T-helper 17 cell (primary cell): ENCODE results near the gene PPRC1. TPM values are rescaled to one million over a fixed set of nuclear protein-coding genes. Genes with fewer than 3 reads are reported as not detected.

ENCODE experiments used
- ATAC-seq: fragments of 150-1000 bp; cut with Tn5 transposase; 2 replicates; pipeline ENCODE4 v1.10.0; 2021; ENCODE audit warnings: mild to moderate bottlenecking, moderate library complexity
- DNase-seq, 3 donors: peaks; one replicate each; pipeline versions ENCODE4 v3.0.0 to v3.0.0-alpha.2; 2020 to 2021
- H3K9me3 ChIP-seq: one replicate; pipeline ENCODE4 v1.7.0; 2013; ENCODE audit warnings: low read length, mild to moderate bottlenecking; ENCODE audit not compliant: control insufficient read depth, poor library complexity, severe bottlenecking
- H3K27ac Mint-ChIP-seq: one replicate; pipeline ENCODE4 v1.8.0; 2022; ENCODE audit warnings: mild to moderate bottlenecking, moderate library complexity, mixed read lengths
- H3K27me3 Mint-ChIP-seq: one replicate; pipeline ENCODE4 v1.8.0; 2022; ENCODE audit warnings: mixed read lengths
- H3K36me3 Mint-ChIP-seq: one replicate; pipeline ENCODE4 v1.8.0; 2022; ENCODE audit warnings: low read depth, mixed read lengths
- H3K4me1 Mint-ChIP-seq: one replicate; pipeline ENCODE4 v1.8.0; 2022; ENCODE audit warnings: mild to moderate bottlenecking, mixed read lengths
- H3K4me3 Mint-ChIP-seq: one replicate; pipeline ENCODE4 v1.8.0; 2022; ENCODE audit warnings: mild to moderate bottlenecking, moderate library complexity, mixed read lengths
- total RNA-seq, 4 donors: library from RNA in 2 of 4; stranded (reverse) in 2 of 4; gene quantifications; one replicate each; pipeline ENCODE4 v1.2.3 and lab custom pipeline; 2022 to 2026

Gene PPRC1
- total RNA-seq, 2 donors from 2014 or later = 38.3 to 41.0 TPM

DNA sequence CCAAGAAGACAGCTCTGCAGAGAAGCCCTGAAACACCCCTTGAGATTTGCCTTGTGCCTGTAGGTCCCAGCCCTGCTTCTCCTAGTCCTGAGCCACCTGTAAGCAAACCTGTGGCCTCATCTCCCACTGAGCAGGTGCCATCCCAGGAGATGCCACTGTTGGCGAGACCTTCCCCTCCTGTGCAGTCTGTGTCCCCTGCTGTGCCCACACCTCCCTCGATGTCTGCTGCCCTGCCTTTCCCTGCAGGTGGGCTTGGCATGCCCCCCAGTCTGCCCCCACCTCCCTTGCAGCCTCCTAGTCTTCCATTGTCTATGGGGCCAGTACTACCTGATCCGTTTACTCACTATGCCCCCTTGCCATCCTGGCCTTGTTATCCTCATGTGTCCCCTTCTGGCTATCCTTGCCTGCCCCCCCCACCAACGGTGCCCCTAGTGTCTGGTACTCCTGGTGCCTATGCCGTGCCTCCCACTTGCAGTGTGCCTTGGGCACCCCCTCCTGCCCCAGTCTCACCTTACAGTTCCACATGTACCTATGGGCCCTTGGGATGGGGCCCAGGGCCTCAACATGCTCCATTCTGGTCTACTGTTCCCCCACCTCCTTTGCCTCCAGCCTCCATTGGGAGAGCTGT, 8.2 kb downstream of the PPRC1 start:
- ATAC-seq (no peak), DNase-seq (no peak)
- Mint-ChIP-seq H3K4me1 (peaks cover 11% of the 10 kb centered on the region), H3K27me3 (no peaks in the 10 kb centered on the region), H3K36me3 (peaks cover 7% of the 10 kb centered on the region), H3K4me3 (no peak overlapping the region), H3K27ac (no peak overlapping the region)
- H3K9me3 ChIP-seq = no peaks in the 10 kb centered on the region

DNA sequence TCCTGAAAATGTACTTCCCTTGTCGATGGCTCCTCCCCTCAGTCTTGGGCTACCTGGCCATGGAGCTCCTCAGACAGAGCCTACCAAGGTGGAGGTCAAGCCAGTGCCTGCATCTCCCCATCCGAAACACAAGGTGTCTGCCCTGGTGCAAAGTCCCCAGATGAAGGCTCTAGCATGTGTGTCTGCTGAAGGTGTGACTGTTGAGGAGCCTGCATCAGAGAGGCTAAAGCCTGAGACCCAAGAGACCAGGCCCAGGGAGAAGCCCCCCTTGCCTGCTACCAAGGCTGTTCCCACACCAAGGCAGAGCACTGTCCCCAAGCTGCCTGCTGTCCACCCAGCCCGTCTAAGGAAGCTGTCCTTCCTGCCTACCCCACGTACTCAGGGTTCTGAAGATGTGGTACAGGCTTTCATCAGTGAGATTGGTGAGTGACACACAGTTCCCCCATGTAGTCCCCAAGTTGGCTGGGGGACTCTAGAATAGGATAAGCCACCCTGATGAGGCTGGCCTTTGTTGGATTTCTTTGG, 8.8 kb downstream of the PPRC1 start:
- Mint-ChIP-seq H3K27me3 (no peaks in the 10 kb centered on the region), H3K36me3 (peaks cover 9% of the 10 kb centered on the region), H3K4me3 (no peak overlapping the region), H3K4me1 (peaks cover 11% of the 10 kb centered on the region), H3K27ac (no peak overlapping the region)
- no peaks in the 10 kb centered on the region for H3K9me3 ChIP-seq
- no peak for ATAC-seq
- no peak for DNase-seq

DNA sequence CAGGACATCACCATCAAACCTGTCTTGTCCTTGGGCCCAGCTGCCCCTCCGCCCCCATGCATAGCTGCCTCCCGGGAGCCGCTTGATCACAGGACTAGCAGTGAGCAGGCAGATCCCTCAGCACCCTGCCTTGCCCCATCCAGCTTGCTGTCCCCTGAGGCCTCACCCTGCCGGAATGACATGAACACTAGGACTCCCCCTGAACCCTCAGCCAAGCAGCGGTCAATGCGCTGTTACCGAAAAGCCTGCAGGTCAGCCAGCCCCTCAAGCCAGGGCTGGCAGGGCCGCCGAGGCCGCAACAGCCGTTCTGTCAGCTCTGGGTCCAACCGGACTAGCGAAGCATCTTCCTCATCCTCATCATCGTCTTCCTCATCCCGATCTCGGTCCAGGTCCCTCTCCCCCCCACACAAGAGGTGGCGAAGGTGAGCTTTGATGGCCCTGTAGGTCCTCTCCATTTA, 14.2 kb downstream of the PPRC1 start:
- H3K27ac Mint-ChIP-seq = peak overlapping the region; percentile 75
- H3K4me1 Mint-ChIP-seq = peaks cover 22% of the 10 kb centered on the region
- peaks cover 14% of the 10 kb centered on the region for H3K36me3 Mint-ChIP-seq
- no peaks in the 10 kb centered on the region for H3K9me3 ChIP-seq
- ATAC-seq (no peak), DNase-seq (no peak)
- H3K27me3 Mint-ChIP-seq = no peaks in the 10 kb centered on the region
- no peak overlapping the region for H3K4me3 Mint-ChIP-seq

DNA sequence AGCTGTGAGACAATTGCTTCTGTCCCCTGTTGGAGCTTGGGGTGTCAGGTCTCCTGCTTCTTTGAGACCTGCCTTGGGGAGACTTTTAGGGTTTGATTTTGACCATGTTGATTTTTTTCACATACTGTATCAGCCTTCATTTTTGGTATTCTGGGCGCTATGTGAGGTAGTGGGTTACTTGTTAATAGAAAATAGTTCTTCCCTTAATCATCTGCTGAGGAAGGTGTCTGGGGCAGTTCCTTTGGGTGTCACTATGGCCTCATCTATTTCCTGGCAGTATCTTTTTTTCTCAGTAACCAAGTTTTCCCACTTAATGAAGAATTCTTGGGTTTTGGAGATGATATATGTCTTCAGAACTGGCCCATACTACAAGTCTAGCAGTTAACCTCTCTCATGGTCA, 14.7 kb downstream of the PPRC1 start:
- H3K9me3 ChIP-seq = no peaks in the 10 kb centered on the region
- ATAC-seq (no peak), DNase-seq (no peak)
- H3K27ac Mint-ChIP-seq = peak overlapping the region; percentile 75
- peaks cover 14% of the 10 kb centered on the region for H3K36me3 Mint-ChIP-seq
- peaks cover 24% of the 10 kb centered on the region for H3K4me1 Mint-ChIP-seq
- H3K4me3 Mint-ChIP-seq = no peak overlapping the region
- H3K27me3 Mint-ChIP-seq = no peaks in the 10 kb centered on the region

DNA sequence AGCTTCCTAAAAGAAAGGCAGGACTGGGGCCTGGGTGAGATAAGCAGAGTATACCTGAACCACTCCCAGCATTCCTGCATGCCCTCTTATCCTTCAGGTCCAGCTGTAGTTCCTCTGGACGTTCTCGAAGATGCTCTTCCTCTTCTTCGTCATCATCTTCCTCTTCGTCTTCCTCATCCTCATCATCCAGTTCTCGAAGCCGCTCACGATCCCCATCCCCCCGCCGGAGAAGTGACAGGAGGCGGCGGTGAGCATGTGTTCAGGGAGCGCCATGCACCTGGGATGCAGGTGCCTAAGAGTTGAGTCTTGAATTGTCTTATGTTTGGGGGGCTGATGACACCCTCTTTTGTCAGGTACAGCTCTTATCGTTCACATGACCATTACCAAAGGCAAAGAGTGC, 15.4 kb downstream of the PPRC1 start:
- Mint-ChIP-seq H3K4me3 (peak overlapping the region; percentile 75), H3K4me1 (peaks cover 31% of the 10 kb centered on the region), H3K36me3 (peaks cover 14% of the 10 kb centered on the region), H3K27me3 (no peaks in the 10 kb centered on the region), H3K27ac (peak overlapping the region; percentile 75)
- ATAC-seq (no peak), DNase-seq (no peak)
- no peaks in the 10 kb centered on the region for H3K9me3 ChIP-seq

DNA sequence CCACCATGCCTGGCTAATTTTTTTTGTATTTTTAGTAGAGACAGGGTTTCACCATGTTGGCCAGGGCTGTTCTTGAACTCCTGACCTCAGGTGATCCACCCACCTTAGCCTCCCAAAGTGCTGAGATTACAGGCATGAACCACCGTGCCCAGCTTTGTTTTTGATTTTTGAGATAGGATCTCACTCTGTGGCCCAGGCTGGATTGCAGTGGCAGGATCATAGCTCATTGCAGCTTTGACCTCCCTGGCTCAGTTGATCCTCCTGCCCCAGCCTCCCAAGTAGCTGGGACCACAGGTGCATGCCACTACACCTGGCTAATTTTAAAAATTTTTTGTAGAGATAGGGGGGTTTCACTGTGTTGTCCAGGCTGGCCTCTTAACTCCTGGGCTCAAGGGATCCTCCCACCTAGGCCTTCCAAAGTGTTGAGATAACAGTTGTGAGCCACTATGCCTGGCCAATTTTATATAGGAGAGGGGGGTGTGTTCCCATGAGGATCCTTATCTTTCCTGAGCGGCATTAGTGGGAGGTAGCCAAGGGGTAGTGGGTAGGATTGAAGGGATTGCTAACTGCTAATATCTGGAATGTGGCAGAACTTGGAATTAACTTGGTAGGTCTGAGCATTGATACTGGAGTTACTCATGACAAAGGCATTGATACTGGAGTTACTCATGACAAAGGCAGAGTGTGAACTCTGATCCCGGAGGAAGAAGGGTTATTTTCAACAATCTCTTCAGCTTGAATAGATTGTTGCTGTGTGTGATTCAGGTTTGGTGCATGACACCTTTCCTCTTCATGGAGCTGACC, 18.3 kb downstream of the PPRC1 start:
- no peaks in the 10 kb centered on the region for H3K9me3 ChIP-seq
- Mint-ChIP-seq H3K36me3 (peaks cover 8% of the 10 kb centered on the region), H3K27me3 (no peaks in the 10 kb centered on the region), H3K4me3 (peak overlapping the region; percentile 95), H3K4me1 (peaks cover 39% of the 10 kb centered on the region), H3K27ac (peak overlapping the region; percentile 98)
- DNase-seq (no peak), ATAC-seq (no peak)

DNA sequence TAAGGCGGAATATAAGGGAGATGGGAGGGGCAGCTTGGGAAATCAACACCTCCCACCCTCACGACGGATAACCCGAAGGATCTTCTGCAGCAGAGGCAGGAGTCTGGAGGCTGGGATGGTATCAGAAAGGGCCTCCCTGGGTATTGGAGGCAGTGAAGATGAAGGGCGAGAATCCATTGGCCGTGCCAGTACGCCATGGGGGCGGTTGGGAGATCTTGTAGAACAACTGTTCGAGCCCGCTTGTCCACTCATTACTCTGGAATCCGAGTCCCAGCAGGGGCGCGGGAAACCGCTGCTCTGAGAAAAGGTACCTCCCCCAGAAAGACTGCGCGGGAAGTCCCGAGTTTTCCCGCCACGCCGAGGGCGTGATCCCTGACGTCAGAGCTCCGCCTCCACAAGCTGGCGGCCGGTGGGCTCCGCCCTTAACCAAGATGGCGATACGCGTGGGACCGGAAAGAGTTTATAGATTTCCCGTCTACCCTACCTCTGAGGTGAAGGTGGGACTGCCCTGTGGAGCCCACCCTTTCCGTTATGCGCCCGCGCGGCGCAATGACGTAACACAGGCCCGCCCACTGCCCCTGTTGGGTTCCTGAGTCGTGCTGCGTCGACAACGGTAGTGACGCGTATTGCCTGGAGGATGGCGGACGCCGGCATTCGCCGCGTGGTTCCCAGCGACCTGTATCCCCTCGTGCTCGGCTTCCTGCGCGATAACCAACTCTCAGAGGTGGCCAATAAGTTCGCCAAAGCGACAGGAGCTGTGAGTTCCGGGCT, 19.1 kb downstream of the PPRC1 start, which contains the start of gene NOLC1:
TSS of gene NOLC1 (plus strand) at position 616 of the 771 bp plus-strand sequence. CDS start at position 638, 22 bp downstream.
- peak; percentile 95 to 99 (median 99) for DNase-seq
- no peaks in the 10 kb centered on the region for H3K9me3 ChIP-seq
- peak; percentile 95 for ATAC-seq
- H3K4me3 Mint-ChIP-seq = peak within 1 kb of the TSS; percentile 95
- peak within 1 kb of the TSS; percentile 98 for H3K27ac Mint-ChIP-seq
- H3K4me1 Mint-ChIP-seq = peaks cover 39% of the 10 kb centered on the region
- peaks cover 7% of the 10 kb centered on the region for H3K36me3 Mint-ChIP-seq
- H3K27me3 Mint-ChIP-seq = no peaks in the 10 kb centered on the region

DNA sequence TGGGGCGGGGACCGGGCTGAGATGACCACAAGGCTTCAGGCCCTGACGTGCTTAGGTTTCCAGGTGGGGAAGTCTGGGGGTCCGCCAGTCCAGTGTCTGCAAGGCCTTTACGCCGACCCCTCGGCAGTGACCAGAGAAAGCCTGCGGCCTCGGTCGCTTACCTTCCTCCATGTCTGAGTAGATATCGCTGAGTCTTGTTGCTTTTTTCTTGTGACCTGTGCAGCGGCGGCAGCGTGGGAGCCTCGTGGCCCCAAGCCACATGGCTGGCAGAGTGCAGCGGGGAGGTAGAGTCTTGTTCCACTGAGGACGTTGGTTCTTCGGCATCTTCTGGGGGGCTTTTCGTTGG, 19.7 kb downstream of the PPRC1 start:
- Mint-ChIP-seq H3K36me3 (peaks cover 4% of the 10 kb centered on the region), H3K27ac (peak overlapping the region; percentile 98), H3K4me1 (peaks cover 38% of the 10 kb centered on the region), H3K27me3 (no peaks in the 10 kb centered on the region), H3K4me3 (peak overlapping the region; percentile 95)
- ATAC-seq (peak; percentile 21), DNase-seq (no peak)
- H3K9me3 ChIP-seq = no peaks in the 10 kb centered on the region

DNA sequence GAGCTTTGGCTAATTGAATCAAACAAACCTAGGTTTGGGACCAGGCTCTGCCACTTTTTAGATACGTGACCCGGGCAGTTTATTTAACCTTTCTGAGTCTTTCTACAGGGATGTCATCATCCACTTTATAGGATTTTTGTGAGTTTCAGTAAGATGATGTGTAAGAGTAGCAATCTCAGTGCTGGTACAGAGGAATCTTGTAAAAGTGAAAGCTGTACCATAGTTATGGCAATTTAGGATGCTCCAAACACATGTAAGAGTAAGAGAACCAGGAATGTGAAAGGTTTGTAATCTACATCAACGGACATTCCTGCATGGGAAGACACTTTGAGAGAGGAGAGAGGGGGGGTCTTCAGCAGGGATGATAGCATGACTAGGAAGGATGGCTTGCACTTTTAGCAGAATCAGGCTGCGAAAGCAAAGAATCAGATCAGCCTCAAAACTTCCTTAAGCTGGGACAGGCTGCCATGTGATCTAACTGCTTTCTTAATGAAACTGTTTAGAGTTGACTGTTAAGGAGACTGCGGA, 20.3 kb downstream of the PPRC1 start:
- no peak for ATAC-seq
- peaks cover 4% of the 10 kb centered on the region for H3K36me3 Mint-ChIP-seq

DNA sequence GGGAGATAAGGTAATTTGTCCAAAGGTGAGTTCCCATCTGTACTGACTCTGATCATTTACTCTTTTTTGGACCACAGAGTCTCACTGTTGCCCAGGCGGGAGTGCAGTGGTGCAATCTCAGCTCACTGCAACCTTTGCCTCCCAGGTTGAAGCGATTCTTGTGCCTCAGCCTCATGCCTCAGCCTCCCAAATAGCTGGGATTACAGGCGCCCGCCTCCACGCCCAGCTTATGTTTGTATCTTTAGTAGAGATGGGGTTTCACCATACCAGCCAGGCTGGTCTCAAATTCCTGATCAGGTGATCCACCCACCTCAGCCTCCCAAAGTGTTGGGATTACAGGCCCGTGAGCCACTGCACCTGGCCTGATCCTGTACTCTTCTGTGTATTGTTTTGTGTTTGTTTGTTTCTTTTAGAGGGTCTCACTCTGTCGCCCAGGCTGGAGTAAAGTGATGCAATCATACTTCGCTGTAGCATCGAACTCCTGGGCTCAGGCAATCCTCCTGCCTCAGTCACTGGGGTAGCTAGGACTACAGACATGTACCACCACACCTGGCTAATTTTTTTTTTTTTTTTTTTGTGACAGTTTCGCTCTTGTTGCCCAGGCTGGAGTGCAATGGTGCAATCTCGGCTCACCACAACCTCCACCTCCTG, 21.8 kb downstream of the PPRC1 start:
- H3K27ac Mint-ChIP-seq = no peak overlapping the region

More for the DNA sequence above, 20.3 kb downstream of the PPRC1 start:
- H3K4me3 Mint-ChIP-seq = peak overlapping the region; percentile 95
- DNase-seq = no peak
- no peaks in the 10 kb centered on the region for H3K9me3 ChIP-seq
- peaks cover 36% of the 10 kb centered on the region for H3K4me1 Mint-ChIP-seq
- H3K27me3 Mint-ChIP-seq = no peaks in the 10 kb centered on the region
- H3K27ac Mint-ChIP-seq = peak overlapping the region; percentile 98

DNA sequence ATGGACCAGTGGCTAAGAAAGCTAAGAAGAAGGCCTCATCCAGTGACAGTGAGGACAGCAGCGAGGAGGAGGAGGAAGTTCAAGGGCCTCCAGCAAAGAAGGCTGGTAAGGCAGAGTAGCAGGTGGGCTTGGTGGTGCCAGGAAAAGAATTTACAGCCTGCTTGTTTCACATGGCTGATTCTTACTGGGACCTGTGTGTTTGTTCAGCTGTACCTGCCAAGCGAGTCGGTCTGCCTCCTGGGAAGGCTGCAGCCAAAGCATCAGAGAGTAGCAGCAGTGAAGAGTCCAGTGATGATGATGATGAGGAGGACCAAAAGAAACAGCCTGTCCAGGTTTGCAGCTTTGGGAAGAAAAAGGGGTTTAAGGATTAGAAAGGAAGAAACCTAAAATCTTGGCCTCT, 24.4 kb downstream of the PPRC1 start:
- no peak for ATAC-seq
- Mint-ChIP-seq H3K36me3 (peaks cover 6% of the 10 kb centered on the region), H3K4me1 (peaks cover 24% of the 10 kb centered on the region), H3K27ac (peak overlapping the region; percentile 86), H3K4me3 (no peak overlapping the region), H3K27me3 (no peaks in the 10 kb centered on the region)
- no peaks in the 10 kb centered on the region for H3K9me3 ChIP-seq
- DNase-seq = no peak

More for the DNA sequence above, 21.8 kb downstream of the PPRC1 start:
- Mint-ChIP-seq H3K4me3 (peak overlapping the region; percentile 19), H3K27me3 (no peaks in the 10 kb centered on the region), H3K36me3 (no peaks in the 10 kb centered on the region), H3K4me1 (peaks cover 36% of the 10 kb centered on the region)
- no peaks in the 10 kb centered on the region for H3K9me3 ChIP-seq
- ATAC-seq (no peak), DNase-seq (no peak)

DNA sequence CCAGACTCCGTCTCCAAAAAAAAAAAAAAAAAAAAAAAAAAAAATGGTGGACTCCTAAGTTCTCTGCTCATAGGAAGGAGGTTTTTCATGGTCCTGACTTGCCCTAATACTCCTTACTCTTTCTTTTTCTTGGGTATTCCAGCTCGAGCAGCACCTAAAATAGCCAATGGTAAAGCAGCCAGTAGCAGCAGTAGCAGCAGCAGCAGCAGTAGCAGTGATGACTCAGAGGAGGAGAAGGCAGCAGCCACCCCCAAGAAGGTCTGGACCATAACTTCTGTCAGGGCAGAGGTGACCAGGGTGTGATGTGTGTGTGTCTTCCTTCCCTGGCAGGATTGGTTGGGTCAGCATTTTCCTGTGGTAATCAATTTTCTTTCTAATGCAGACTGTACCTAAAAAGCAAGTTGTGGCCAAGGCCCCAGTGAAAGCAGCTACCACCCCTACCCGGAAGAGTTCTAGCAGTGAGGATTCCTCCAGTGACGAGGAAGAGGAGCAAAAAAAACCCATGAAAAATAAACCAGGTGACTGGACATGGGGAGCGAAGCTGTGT, 26.3 kb downstream of the PPRC1 start:
- no peak for DNase-seq
- no peak for ATAC-seq
- peaks cover 6% of the 10 kb centered on the region for H3K36me3 Mint-ChIP-seq
- no peaks in the 10 kb centered on the region for H3K27me3 Mint-ChIP-seq
- H3K4me3 Mint-ChIP-seq = no peak overlapping the region
- no peak overlapping the region for H3K27ac Mint-ChIP-seq
- no peaks in the 10 kb centered on the region for H3K9me3 ChIP-seq
- H3K4me1 Mint-ChIP-seq = peaks cover 13% of the 10 kb centered on the region
